ACC112 (cell line): ENCODE measurements around the gene DHCR24.

Experiments used
- H2AFZ ChIP-seq: fragments of 200-600 bp; sonication (generic); one replicate; pipeline ENCODE4 v1.6.0; 2017; ENCODE audit warnings: antibody characterized with exemption, low read length; ENCODE audit not compliant: unreplicated experiment
- H3K27ac ChIP-seq: fragments of 200-600 bp; sonication (generic); 2 replicates; pipeline ENCODE4 v1.5.1; 2014; ENCODE audit warnings: low read depth, mild to moderate bottlenecking, antibody characterized with exemption, low read length, moderate library complexity
- H3K27me3 ChIP-seq: fragments of 200-600 bp; sonication (generic); 2 replicates; pipeline ENCODE4 v1.6.1; 2014; ENCODE audit warnings: mild to moderate bottlenecking, antibody characterized with exemption, low read length, moderate library complexity, mixed read lengths; ENCODE audit not compliant: insufficient read depth
- H3K36me3 ChIP-seq: fragments of 200-600 bp; sonication (generic); 2 replicates; pipeline ENCODE4 v1.6.1; 2016; ENCODE audit warnings: mild to moderate bottlenecking, antibody characterized with exemption, low read length, moderate library complexity, mixed read lengths; ENCODE audit not compliant: insufficient read depth
- H3K4me1 ChIP-seq: fragments of 200-600 bp; sonication (generic); one replicate; pipeline ENCODE4 v1.6.1; 2016; ENCODE audit warnings: low read length, mixed read lengths; ENCODE audit not compliant: insufficient read depth, unreplicated experiment, control insufficient read depth
- H3K4me3 ChIP-seq: fragments of 200-600 bp; sonication (generic); 2 replicates; pipeline ENCODE4 v1.5.1; 2014; ENCODE audit warnings: mild to moderate bottlenecking, low read depth, low read length
- H3K79me2 ChIP-seq: fragments of 200-600 bp; sonication (generic); one replicate; pipeline ENCODE4 v1.6.0; 2016; ENCODE audit warnings: low read length; ENCODE audit not compliant: control insufficient read depth, unreplicated experiment, insufficient read depth

DHCR24 gene

GRCh38 chr1:54842963-54843362 lies 44.0 kb downstream of the DHCR24 start:
- Histone ChIP-seq H2AFZ (no peak overlapping the region), H3K4me1 (no peaks in the 10 kb centered on the region)

GRCh38 chr1:54842206-54842915 lies 44.6 kb downstream of the DHCR24 start:
- Histone ChIP-seq H3K27me3 (no peaks in the 10 kb centered on the region), H3K4me1 (no peaks in the 10 kb centered on the region), H3K4me3 (no peak overlapping the region), H3K79me2 (no peaks in the 10 kb centered on the region), H3K27ac (no peak overlapping the region), H2AFZ (no peak overlapping the region), H3K36me3 (no peaks in the 10 kb centered on the region)

More at GRCh38 chr1:54842963-54843362, 44.0 kb downstream of the DHCR24 start:
- Histone ChIP-seq H3K79me2 (no peaks in the 10 kb centered on the region), H3K27me3 (no peaks in the 10 kb centered on the region), H3K4me3 (no peak overlapping the region), H3K27ac (no peak overlapping the region), H3K36me3 (0 out of 2 replicates have a peak, but pooled peaks cover 3% of the 10 kb centered on the region)

GRCh38 chr1:54839824-54840223 lies 47.2 kb downstream of the DHCR24 start:
- H3K27ac ChIP-seq = no peak overlapping the region
- H3K79me2 ChIP-seq = no peaks in the 10 kb centered on the region
- H3K4me3 ChIP-seq = no peak overlapping the region
- H3K36me3 ChIP-seq = no peaks in the 10 kb centered on the region
- H3K4me1 ChIP-seq = no peaks in the 10 kb centered on the region
- H2AFZ ChIP-seq = no peak overlapping the region
- H3K27me3 ChIP-seq = peaks cover 12% of the 10 kb centered on the region; the same call in 1 of the 2 replicates

- Histone ChIP-seq H3K27me3 (peaks cover 19% of the 10 kb centered on the region; the same call in 1 of the 2 replicates), H3K4me3 (no peak overlapping the region)
Measured at GRCh38 chr1:54838565-54839180, 48.3 kb downstream of the DHCR24 start.

GRCh38 chr1:54837002-54837853 lies 49.8 kb downstream of the DHCR24 start:
- Histone ChIP-seq H3K36me3 (no peaks in the 10 kb centered on the region), H3K79me2 (no peaks in the 10 kb centered on the region), H2AFZ (no peak overlapping the region)

More at GRCh38 chr1:54838565-54839180, 48.3 kb downstream of the DHCR24 start:
- Histone ChIP-seq H3K36me3 (no peaks in the 10 kb centered on the region), H3K79me2 (no peaks in the 10 kb centered on the region), H3K4me1 (no peaks in the 10 kb centered on the region), H2AFZ (no peak overlapping the region), H3K27ac (no peak overlapping the region)

GRCh38 chr1:54836594-54836993 lies 50.4 kb downstream of the DHCR24 start:
- Histone ChIP-seq H3K27ac (no peak overlapping the region), H3K36me3 (no peaks in the 10 kb centered on the region), H3K4me1 (no peaks in the 10 kb centered on the region), H3K27me3 (peaks cover 35% of the 10 kb centered on the region), H2AFZ (no peak overlapping the region), H3K79me2 (no peaks in the 10 kb centered on the region), H3K4me3 (no peak overlapping the region)

More at GRCh38 chr1:54837002-54837853, 49.8 kb downstream of the DHCR24 start:
- H3K4me3 ChIP-seq = no peak overlapping the region
- no peaks in the 10 kb centered on the region for H3K4me1 ChIP-seq
- H3K27me3 ChIP-seq = peaks cover 29% of the 10 kb centered on the region
- no peak overlapping the region for H3K27ac ChIP-seq

- Histone ChIP-seq H3K4me3 (no peak overlapping the region), H3K79me2 (no peaks in the 10 kb centered on the region), H3K27me3 (peaks cover 39% of the 10 kb centered on the region), H3K4me1 (no peaks in the 10 kb centered on the region), H2AFZ (no peak overlapping the region), H3K36me3 (no peaks in the 10 kb centered on the region), H3K27ac (no peak overlapping the region)
Measured at GRCh38 chr1:54835970-54836369, 51.0 kb downstream of the DHCR24 start.

- no peak overlapping the region for H3K27ac ChIP-seq
- H2AFZ ChIP-seq = no peak overlapping the region
- H3K27me3 ChIP-seq = peaks cover 44% of the 10 kb centered on the region
- no peaks in the 10 kb centered on the region for H3K36me3 ChIP-seq
- no peaks in the 10 kb centered on the region for H3K4me1 ChIP-seq
- no peaks in the 10 kb centered on the region for H3K79me2 ChIP-seq
- no peak overlapping the region for H3K4me3 ChIP-seq
Measured at GRCh38 chr1:54835131-54835898, 51.7 kb downstream of the DHCR24 start.

- H3K27ac ChIP-seq = no peak overlapping the region
- H3K36me3 ChIP-seq = no peaks in the 10 kb centered on the region
- H3K79me2 ChIP-seq = no peaks in the 10 kb centered on the region
- no peaks in the 10 kb centered on the region for H3K4me1 ChIP-seq
- H2AFZ ChIP-seq = no peak overlapping the region
- peaks cover 48% of the 10 kb centered on the region for H3K27me3 ChIP-seq
- no peak overlapping the region for H3K4me3 ChIP-seq
Measured at GRCh38 chr1:54834007-54834541, 52.9 kb downstream of the DHCR24 start.

GRCh38 chr1:54833121-54833520 lies 53.9 kb downstream of the DHCR24 start:
- Histone ChIP-seq H3K4me3 (no peak overlapping the region), H3K4me1 (no peaks in the 10 kb centered on the region), H3K27ac (no peak overlapping the region), H3K79me2 (no peaks in the 10 kb centered on the region), H2AFZ (no peak overlapping the region), H3K36me3 (no peaks in the 10 kb centered on the region), H3K27me3 (peaks cover 48% of the 10 kb centered on the region)
